GM12875 (cell line): ENCODE results near the gene GRXCR1.

Experiments used
- H3K4me3 ChIP-seq: one replicate; pipeline ENCODE4 v1.5.1; 2011; ENCODE audit warnings: low read depth, low read length, control low read depth
- TF ChIP-seq, protein P1 (sequence below): IDR thresholded peaks from 2 replicates; pipeline ENCODE4 v1.5.1; 2011; ENCODE audit warnings: low read depth, mild to moderate bottlenecking, control low read depth, inconsistent platforms, low read length, moderate library complexity, borderline replicate concordance; ENCODE audit not compliant: insufficient read depth

GRXCR1 gene

GRCh38 chr4:42955746-42956505 lies 63.4 kb downstream of the GRXCR1 start:
- TF ChIP-seq, protein P1, sequence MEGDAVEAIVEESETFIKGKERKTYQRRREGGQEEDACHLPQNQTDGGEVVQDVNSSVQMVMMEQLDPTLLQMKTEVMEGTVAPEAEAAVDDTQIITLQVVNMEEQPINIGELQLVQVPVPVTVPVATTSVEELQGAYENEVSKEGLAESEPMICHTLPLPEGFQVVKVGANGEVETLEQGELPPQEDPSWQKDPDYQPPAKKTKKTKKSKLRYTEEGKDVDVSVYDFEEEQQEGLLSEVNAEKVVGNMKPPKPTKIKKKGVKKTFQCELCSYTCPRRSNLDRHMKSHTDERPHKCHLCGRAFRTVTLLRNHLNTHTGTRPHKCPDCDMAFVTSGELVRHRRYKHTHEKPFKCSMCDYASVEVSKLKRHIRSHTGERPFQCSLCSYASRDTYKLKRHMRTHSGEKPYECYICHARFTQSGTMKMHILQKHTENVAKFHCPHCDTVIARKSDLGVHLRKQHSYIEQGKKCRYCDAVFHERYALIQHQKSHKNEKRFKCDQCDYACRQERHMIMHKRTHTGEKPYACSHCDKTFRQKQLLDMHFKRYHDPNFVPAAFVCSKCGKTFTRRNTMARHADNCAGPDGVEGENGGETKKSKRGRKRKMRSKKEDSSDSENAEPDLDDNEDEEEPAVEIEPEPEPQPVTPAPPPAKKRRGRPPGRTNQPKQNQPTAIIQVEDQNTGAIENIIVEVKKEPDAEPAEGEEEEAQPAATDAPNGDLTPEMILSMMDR, result no peak
- no peak overlapping the region for H3K4me3 ChIP-seq

GRCh38 chr4:42965326-42965725 lies 72.8 kb downstream of the GRXCR1 start:
- H3K4me3 ChIP-seq, result no peak overlapping the region
- TF ChIP-seq, protein P1, result no peak

DNA sequence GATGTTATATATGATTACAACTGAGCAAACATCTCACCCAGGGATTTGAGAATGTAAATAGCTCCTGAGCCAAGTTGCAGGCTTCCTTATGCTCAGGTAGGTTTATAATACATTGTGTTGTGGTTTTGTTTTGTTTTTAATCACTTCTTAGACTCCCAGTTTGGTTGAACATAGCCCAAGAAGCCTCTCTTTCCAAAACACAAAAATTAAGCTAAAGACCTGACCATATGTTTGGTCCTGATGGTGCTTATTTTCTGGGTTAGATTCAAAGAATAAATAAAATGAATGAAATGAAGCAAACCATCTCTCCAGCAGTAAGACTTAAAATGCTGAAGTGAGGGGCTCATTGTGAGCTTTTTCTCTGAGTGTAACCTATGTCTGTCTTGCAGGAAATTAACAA lies 93.5 kb downstream of the GRXCR1 start:
- H3K4me3 ChIP-seq, result no peak overlapping the region
- TF ChIP-seq, protein P1, result no peak

DNA sequence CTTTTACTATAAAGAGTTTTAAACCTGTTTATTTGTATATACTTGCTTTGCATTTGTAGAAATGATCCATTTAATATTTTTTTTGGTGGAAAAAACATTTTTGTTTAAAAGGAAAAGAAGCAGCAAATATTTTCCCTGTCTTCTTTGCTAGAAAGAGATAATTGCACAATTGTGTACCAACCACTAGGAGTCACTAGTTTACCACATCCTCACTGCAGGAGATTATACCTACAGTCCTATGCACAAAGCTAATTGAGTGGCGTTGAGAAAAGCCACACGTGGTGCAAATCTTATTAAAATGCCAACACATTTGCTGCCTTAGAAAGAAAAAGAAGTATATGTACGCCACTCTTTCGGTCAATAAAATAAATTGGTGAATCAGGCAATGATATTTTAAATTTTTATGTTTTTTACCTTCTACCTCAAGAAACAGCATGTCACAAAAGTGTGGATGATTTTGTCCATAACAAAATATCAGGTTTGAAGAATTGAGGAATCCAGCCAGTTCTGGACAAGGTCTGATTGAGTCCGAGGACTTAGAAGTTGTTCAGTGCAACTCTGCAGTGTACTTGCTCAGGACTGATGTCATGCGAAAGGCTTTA lies 102.9 kb downstream of the GRXCR1 start:
- TF ChIP-seq, protein P1, result peak; percentile 60; the same call in 1 of the 2 replicates
- no peak overlapping the region for H3K4me3 ChIP-seq

GRCh38 chr4:43008793-43009192 lies 116.3 kb downstream of the GRXCR1 start:
- H3K4me3 ChIP-seq, result no peak overlapping the region
- TF ChIP-seq, protein P1, result no peak

GRCh38 chr4:43014256-43014655 lies 121.7 kb downstream of the GRXCR1 start:
- TF ChIP-seq, protein P1, result no peak
- H3K4me3 ChIP-seq, result no peak overlapping the region

DNA sequence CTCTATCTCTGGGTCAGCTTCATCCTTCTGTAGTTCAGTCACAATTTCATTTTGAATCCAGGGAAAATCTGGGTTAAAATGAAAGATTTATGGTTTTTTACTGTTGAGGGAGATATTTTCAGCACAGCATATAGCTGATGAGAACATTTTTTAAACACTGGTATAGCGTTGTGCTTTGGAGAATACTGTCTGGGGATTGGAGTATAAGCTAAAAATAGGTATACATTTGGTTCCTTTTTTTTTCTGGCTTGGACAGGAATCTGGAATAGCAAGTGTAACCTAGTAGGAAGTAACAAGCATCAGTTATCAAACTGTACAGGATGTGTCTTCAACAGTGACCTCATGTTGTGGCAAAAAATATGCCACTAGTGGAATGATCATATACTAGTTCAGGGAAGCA lies 149.1 kb downstream of the GRXCR1 start:
- TF ChIP-seq, protein P1, result no peak
- H3K4me3 ChIP-seq, result no peak overlapping the region
